GM19372 (cell line): ENCODE measurements around the gene MAGI2.
"Not testable (repeated sequence)": the region's sequence is repeated elsewhere in the genome, so short reads cannot be mapped to it uniquely, and the experiment has no call there.

Experiments used
- ATAC-seq: cut with Tn5 transposase; IDR thresholded peaks from one replicate; pipeline ENCODE4 v1.9.1; 2021; ENCODE audit warnings: mild to moderate bottlenecking, low read depth, moderate library complexity; ENCODE audit not compliant: unreplicated experiment

MAGI2 gene

GRCh38 chr7:79452032-79452494 is 1.4 kb downstream of the MAGI2 start:
- ATAC-seq, result no peak

DNA sequence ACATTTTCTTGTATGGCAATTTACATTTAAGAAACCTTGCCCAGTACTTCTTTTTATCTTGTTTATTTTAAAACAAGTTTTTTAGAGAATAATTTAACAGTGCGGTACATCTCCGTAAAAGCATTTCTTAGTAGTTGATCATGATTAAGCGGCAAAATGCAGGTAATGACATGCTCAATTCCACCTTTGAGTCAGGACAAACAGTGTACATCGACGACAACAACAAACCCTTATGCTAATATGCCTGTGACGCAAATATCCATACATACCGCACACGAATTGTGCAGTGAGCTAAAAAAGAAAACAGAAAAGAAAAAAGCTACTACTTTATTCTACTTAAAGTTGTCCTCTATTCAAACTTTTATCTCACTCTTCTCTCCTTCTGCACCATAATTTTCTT is 1.9 kb downstream of the MAGI2 start:
- no peak for ATAC-seq

DNA sequence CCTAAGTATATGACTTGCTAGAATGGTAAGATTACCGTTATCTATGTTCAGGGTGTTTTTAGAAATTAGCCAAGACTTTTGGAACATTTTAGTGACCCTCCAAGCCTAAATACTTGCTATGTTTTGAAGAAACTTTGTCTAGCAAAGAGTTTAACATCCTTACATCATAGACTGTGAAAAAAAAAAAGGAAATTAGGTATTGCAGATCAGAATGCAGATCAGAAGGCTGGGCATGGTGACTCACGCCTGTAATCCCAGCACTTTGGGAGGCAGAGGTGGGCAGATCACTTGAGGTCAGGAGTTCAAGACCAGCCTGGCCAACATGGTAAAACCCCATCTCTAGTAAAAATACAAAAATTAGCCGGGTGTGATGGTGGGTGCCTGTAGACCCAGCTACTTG is 10.7 kb downstream of the MAGI2 start:
- not testable (repeated sequence) for ATAC-seq

DNA sequence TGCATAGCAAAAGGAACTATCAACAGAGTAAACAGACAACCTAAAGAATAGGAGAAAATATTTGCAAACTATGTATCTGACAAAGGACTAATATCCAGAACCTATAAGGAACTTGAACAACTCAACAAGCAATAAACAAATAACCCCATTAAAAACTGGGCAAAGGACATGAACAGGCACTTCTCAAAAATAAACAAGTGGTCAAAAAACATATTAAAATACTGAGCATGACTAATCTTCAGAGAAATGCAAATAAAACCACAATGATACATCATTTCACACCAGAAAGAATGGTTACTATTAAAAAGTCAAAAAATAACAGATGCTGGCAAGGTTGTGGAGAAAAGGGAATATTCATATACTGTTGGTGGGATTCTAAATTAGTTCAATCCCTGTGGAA is 17.1 kb downstream of the MAGI2 start:
- no peak for ATAC-seq

DNA sequence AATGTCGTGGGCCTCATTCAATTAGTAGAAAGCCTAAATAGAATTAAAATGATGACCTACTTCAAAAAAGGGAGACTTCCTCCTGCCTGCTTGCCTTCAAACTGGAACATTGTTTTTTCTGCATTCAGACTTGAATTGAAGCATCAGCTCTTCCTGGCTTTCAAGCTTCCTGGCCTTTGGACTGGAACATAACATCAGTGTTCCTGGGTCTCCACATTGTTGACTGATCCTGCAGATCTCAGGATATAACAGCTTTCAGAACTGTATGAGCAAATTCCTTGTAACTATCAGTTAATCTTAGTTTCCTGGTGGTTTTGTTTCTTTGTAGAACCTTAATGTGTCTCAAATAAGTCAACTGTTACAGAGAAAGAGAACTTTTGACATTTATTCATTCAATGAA is 18.6 kb downstream of the MAGI2 start:
- no peak for ATAC-seq

GRCh38 chr7:79434098-79434497 is 19.4 kb downstream of the MAGI2 start:
- ATAC-seq, result no peak

GRCh38 chr7:79430391-79430790 is 23.1 kb downstream of the MAGI2 start:
- ATAC-seq, result no peak

DNA sequence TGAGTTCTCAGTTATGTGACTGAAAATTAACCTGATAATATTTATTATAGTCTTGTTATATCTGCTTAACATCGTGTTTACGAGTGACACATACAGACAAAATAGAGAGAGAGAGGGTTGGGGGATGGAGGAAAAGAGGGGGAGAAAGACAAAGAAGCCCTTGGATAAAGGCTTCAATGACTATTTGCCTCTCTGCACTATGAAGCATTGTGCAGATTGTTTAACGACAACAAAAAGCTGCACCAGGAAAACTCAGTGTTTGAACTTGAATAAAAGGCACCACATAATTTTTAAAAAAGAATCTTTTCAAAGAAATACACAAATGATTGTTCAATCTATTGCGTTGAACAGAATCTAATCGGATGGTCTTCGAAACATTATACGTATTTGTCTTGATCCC is 27.8 kb downstream of the MAGI2 start:
- ATAC-seq, result no peak

GRCh38 chr7:79421751-79422150 is 31.7 kb downstream of the MAGI2 start:
- ATAC-seq, result no peak

DNA sequence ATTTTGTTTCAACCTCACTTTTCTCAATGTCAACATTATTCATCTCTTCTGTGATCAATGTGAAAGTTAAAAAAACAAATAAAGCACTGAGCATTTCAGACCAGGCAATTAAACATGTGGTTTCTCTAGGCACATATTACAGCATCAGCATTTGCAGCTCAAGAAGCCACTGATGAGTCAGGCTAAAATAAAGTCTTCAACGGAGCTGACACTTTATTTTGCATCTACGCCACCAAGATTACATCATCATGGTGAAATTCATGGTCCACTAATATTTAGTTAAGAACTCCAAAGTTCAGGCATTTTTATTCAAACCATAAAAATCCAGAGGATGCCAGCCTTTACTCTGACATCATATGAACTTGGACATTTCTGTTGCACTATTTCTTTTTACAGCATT is 33.0 kb downstream of the MAGI2 start:
- ATAC-seq, result no peak

DNA sequence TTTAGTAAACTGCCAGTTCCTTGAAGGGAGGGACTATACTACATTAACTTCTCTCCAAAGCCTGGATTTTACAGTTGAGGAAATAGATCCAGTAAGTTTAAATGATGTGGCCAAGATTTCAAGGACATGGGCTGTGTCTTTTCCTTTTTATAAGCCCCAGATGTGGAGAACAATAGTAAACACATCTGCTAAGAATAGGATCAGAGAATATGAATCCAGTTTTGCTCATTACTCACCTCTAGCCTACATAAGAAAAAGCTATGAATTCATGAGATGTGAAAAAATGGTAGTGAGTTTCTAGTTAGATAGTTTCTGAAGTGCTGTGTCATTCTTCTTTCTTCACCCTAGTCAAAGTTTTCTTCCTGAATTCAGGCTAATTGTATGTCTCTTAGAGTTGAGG is 38.6 kb downstream of the MAGI2 start:
- ATAC-seq, result no peak

GRCh38 chr7:79412915-79413314 is 40.6 kb downstream of the MAGI2 start:
- no peak for ATAC-seq

DNA sequence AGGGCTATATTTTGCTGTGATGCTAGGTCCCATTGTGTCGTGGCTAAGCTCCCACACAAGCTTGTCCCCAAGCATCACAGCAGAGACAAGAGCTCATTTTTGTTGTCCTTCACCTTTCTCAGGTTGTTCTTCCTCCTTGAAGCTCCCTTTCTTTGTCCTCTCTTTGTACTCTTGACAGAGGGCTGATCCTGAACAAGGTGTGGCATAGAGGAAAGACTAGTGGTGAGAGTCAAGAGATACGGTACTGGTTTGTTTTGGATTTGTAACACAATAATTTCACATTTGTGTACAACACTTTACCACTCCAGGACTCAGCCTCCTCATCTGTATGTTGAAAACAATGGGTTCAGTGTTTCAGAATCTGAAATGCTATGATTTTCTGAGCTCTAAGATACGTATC is 41.0 kb downstream of the MAGI2 start:
- ATAC-seq, result no peak

DNA sequence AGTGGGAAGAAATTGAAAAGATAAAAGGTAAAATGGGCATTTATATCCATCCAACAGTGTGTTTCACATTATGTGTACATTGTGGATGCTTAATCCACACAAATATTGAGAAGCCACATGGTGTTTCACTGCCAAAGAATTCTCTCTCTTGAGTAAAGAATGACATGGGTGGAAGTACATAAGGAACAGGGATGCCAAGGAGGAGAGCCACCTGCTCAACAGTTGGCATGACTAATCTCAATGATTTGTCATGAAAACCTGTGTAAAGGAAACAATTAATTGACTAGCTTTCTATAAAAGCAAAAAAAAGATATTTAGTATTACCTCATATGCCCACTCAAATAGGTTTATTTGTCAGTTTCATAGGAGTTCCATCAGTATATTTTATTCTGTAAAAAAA is 43.1 kb downstream of the MAGI2 start:
- ATAC-seq, result no peak

DNA sequence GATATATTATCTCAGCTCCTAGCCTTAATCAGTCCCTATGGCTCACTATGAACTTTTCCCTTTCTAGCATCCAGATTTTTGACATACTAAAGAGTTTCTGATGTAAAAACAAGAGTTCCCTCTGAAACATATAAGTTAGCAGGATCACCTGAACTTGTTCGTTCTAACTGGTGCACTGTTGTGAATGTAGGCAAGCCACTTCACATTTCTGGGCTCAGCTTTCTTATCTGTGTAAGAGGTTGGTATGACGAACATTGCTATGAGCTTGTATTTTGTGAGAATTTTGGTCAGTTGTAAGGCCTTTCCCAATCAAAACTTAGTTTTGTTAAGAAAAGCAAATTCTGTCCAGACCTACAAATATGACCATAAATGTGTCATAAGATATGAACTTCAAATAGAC is 46.1 kb downstream of the MAGI2 start:
- ATAC-seq, result no peak

DNA sequence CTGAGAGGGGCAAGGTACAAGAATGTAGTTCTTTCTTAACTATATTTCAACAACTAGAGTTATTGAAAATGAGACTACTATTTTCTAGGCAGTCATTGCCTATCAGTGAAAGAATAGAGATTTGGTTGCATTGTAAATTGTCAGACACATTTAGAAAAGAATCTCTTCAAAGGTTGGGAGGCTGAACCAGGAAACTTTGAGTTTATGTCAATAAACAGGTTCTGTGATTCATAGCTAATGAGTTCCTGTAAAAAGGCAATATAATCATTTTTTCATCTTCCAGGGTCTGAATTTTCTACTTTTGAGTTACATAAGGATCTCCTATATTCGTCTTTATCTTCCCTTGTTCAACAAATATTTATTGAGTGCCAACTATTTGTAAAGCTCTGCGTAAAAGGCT is 47.1 kb downstream of the MAGI2 start:
- ATAC-seq, result no peak

DNA sequence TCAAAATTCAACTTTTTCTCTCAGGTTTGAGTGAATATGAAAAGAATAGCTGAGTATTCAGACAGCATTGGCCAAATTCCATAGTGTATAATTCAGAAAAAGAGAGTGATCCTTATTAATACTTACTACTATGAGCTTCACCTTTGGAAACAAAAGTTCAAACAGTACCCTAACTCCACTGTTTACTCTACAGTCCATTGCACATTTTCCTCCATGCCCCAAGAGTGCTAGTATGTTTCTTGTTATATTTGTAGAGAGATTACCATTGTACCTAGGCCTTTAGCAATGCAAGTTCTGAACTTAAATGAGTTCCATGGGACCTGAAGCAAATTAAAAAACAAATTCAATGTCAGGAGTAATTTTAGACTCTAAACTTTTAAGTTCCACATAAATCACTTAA is 48.1 kb downstream of the MAGI2 start:
- no peak for ATAC-seq

DNA sequence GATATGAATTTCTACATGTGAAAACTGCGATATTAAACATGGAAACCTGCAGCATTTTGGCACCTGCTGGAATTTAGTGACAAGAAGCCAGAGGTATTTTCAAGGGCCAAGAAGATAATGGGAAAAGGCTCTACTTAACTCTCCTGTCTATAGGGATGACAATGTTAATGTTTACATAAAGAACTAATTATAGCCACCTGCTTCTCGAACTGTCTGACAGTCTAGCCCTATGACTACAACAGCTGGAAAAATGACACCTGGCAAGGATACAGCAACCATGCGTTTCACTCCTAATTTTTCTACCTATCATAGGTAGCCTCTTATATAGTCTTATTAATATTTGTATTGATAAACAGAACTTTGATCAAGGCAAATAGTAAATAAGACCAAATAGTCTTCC is 49.6 kb downstream of the MAGI2 start:
- ATAC-seq, result no peak

GRCh38 chr7:79403451-79403850 is 50.0 kb downstream of the MAGI2 start:
- no peak for ATAC-seq

- no peak for ATAC-seq
These were observed 52.2 kb downstream of the MAGI2 start for GRCh38 chr7:79401254-79401653.

GRCh38 chr7:79400222-79400621 is 53.2 kb downstream of the MAGI2 start:
- ATAC-seq, result no peak

- ATAC-seq, result no peak
These were observed 55.2 kb downstream of the MAGI2 start for GRCh38 chr7:79398138-79398749.
